Measurements from ENCODE around the gene AMY2A. TPM values are rescaled to one million over a fixed set of nuclear protein-coding genes. Genes with fewer than 3 reads are reported as not detected.

AMY2A gene
- total and polyA plus RNA-seq, 2 of the 8 experiments (the other 6 are each of a cell fraction or from before 2014, with no cell fraction given), result not detected

- CTCF ChIA-PET (ENCODE audit: partially characterized antibody), result interaction anchor here (0.6 kb wide), 1 partner anchor 398 kb away, joined by 3 read pairs; no protein-coding TSS in a partner anchor
- no peak overlapping the region for H2AFZ ChIP-seq (ENCODE audit: low read length)
- FAIRE-seq, result no peak
These were observed 33.3 kb upstream of the AMY2A start for GRCh38 chr1:103583887-103584286.

More at GRCh38 chr1:103583887-103584286, 33.3 kb upstream of the AMY2A start:
- no peak overlapping the region for H3K56ac ChIP-seq (replicated peaks; ENCODE audit: insufficient read length, low read depth, low read length)
- H3K4me2 ChIP-seq (ENCODE audit: insufficient read depth in 1 of 2, low read depth in 2 of 2, low read length in 2 of 2), result no peak overlapping the region
- no peak overlapping the region for H2BK20ac ChIP-seq (ENCODE audit: low read length)
- no peak overlapping the region for H3K23ac ChIP-seq (ENCODE audit: insufficient read length)
- no peak overlapping the region for H3K4me3 ChIP-seq (ENCODE audit: extremely low read depth in 1 of 4, insufficient read depth in 2 of 4, low read depth in 3 of 4, low read length in 4 of 4)
- H3K18ac ChIP-seq (ENCODE audit: extremely low read depth, low read length), result no peak overlapping the region
- H3K27ac ChIP-seq (ENCODE audit: low read depth, low read length), result no peak overlapping the region
- H3K79me2 ChIP-seq (ENCODE audit: control insufficient read depth in 1 of 2, insufficient read depth in 2 of 2, low read length in 2 of 2), result no peaks in the 10 kb centered on the region
- H3K36me3 ChIP-seq (ENCODE audit: control insufficient read depth in 2 of 4, insufficient read depth in 4 of 4, low read length in 3 of 4), result no peaks in the 10 kb centered on the region
- TF ChIP-seq ASH2L (IDR thresholded peaks at IDR 0.05; ENCODE audit: low read length) (no peak), HDAC2 (IDR thresholded peaks at IDR 0.05; ENCODE audit: borderline replicate concordance in 1 of 2, low read depth in 2 of 2, low read length in 2 of 2) (no peak), POLR2AphosphoS5 (IDR thresholded peaks at IDR 0.05; ENCODE audit: low read depth, low read length) (no peak), TEAD4 (IDR thresholded peaks at IDR 0.05; ENCODE audit: low read depth, low read length) (no peak), EP300 (IDR thresholded peaks at IDR 0.05; ENCODE audit: borderline replicate concordance in 1 of 2, low read depth in 2 of 2, low read length in 2 of 2) (no peak)
- H2BK15ac ChIP-seq (ENCODE audit: low read length), result no peak overlapping the region
- no peak overlapping the region for H2BK12ac ChIP-seq (ENCODE audit: low read depth, low read length)
- no peak overlapping the region for H4K91ac ChIP-seq (replicated peaks; ENCODE audit: insufficient read length, low read length)
- peaks cover 16 to 17% of the 10 kb centered on the region in 2 experiments; a peak in 3 of 4 replicates for H3K9me3 ChIP-seq (ENCODE audit: insufficient read depth in 2 of 2, low read depth in 1 of 2, low read length in 1 of 2)
- H4K5ac ChIP-seq (ENCODE audit: insufficient read length, low read depth, low read length), result no peak overlapping the region
- DNase-seq (ENCODE audit: low read depth in 1 of 2, low spot score in 2 of 2), result no peak
- H4K8ac ChIP-seq (ENCODE audit: extremely low read depth, insufficient read depth, low read length), result no peak overlapping the region
- H2BK5ac ChIP-seq (ENCODE audit: low read depth, low read length), result no peak overlapping the region
- POLR2A ChIA-PET (ENCODE audit: partially characterized antibody), result no interaction called here
- no peaks in the 10 kb centered on the region for H4K20me1 ChIP-seq (replicated peaks in 1 of 2; ENCODE audit: control insufficient read depth in 1 of 2, insufficient read depth in 2 of 2, low read length in 2 of 2)
- H3K27me3 ChIP-seq (replicated peaks in 1 of 4; ENCODE audit: control insufficient read depth in 3 of 4, extremely low read depth in 1 of 4, insufficient read depth in 3 of 4, low read length in 3 of 4), result no peaks in the 10 kb centered on the region
- no peak overlapping the region for H3K4ac ChIP-seq (replicated peaks; ENCODE audit: insufficient read length, low read depth, low read length)
- H2AK5ac ChIP-seq (ENCODE audit: low read depth, low read length), result no peak overlapping the region
- H3K4me1 ChIP-seq (replicated peaks in 1 of 4; ENCODE audit: control insufficient read depth in 3 of 4, insufficient read depth in 4 of 4, low read length in 3 of 4), result no peaks in the 10 kb centered on the region
- H2BK120ac ChIP-seq (replicated peaks; ENCODE audit: low read depth, low read length), result no peak overlapping the region
- no peak overlapping the region for H3K14ac ChIP-seq (ENCODE audit: insufficient read length)
- H3K23me2 ChIP-seq (ENCODE audit: low read depth, low read length), result no peaks in the 10 kb centered on the region
- WGBS, 2 experiments (ENCODE audit: extremely low coverage in 1 of 2, insufficient coverage in 1 of 2, insufficient read length in 1 of 2, insufficient replicate concordance in 2 of 2, low coverage in 1 of 2, low lambda C conversion rate in 2 of 2, missing lambda C conversion rate in 1 of 2), result 96% methylated on average over 3 of the region's 3 CpGs; no CpG with 5 or more reads in 1 of the 2 experiments
- no peak overlapping the region for H3K9ac ChIP-seq (replicated peaks in 1 of 4; ENCODE audit: extremely low read depth in 1 of 4, low read depth in 3 of 4, low read length in 3 of 4)
- H3K79me1 ChIP-seq (ENCODE audit: low read depth, low read length), result no peaks in the 10 kb centered on the region

All from H1 (cell line).